ENCODE measurements around the gene MKLN1. TPM values are rescaled to one million over a fixed set of nuclear protein-coding genes. Genes with fewer than 3 reads are reported as not detected.

MKLN1 gene
- polyA plus RNA-seq = 10 to 100 TPM; 10.8 to 26.6 (median 17.5) TPM

DNA sequence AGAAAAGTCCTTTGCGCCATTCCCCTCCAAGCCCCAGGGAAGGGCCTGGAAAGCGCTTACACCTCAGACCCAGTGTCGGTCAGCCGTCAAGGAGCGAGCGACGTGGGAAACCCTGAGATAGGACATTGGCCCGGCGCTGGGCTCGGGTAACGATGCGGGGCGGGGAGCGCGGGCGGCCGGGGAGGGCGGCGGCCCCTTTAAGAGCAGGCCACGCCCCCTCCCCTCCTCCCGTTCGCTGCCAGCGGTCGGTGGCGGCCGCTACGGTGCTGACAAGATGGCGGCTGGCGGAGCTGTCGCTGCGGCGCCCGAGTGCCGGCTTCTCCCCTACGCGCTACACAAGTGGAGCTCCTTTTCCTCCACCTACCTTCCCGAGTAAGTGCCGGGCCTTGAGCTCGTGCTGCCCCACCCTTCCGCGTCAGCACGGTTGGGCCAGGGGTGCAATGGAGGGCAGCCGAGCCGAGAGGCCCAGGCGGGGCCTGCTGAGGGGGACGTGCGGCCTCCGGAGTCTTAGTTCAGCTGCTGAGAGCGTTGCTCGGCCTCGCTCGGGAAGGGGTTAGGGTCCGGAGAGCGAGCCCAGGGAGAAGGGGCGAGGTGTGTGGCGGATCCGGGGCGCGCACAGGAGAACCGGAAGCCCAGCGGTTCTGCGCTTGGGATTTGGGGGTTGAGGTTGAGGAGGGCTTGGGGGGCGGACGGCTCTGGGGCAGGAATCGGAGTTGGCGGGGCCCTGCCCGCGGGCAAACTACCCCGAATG is at the start of gene MKLN1:
MKLN1 (plus strand) TSS at position 251 of the 751 bp plus-strand sequence; CDS start at position 275, 24 bp downstream.
- Mint-ChIP-seq H3K36me3 (peaks cover 0 to 7% (median 0%) of the 10 kb centered on the region in 3 donors), H3K4me1 (peaks cover 43 to 54% of the 10 kb centered on the region in 2 donors), H3K27me3 (ENCODE audit: low read depth in 3 of 3) (peaks cover 6 to 12% (median 6%) of the 10 kb centered on the region in 3 donors)

GRCh38 chr7:131279044-131279443 is 48.6 kb upstream of the MKLN1 start:
- H3K36me3 Mint-ChIP-seq = peaks cover 0 to 4% (median 0%) of the 10 kb centered on the region in 3 donors
- peaks cover 0 to 2% (median 0%) of the 10 kb centered on the region in 3 donors for H3K27me3 Mint-ChIP-seq (ENCODE audit: low read depth in 3 of 3)

More for the DNA sequence above, at the start of gene MKLN1:
- no peaks in the 10 kb centered on the region for H3K9me3 Mint-ChIP-seq
- peak; percentile 84 to 86 (median 86) for DNase-seq
- peak within 1 kb of the TSS; percentile 92 to 99 (median 98) for H3K27ac Mint-ChIP-seq
- peak within 1 kb of the TSS; percentile 95 to 99 (median 97) for H3K4me3 Mint-ChIP-seq

GRCh38 chr7:131281266-131282048 is 46.2 kb upstream of the MKLN1 start:
- H3K36me3 Mint-ChIP-seq = peaks cover 0 to 4% (median 0%) of the 10 kb centered on the region in 3 donors
- H3K27me3 Mint-ChIP-seq (ENCODE audit: low read depth in 3 of 3) = peaks cover 0 to 2% (median 0%) of the 10 kb centered on the region in 3 donors
- no peaks in the 10 kb centered on the region for H3K4me1 Mint-ChIP-seq
- H3K27ac Mint-ChIP-seq = no peak overlapping the region
- H3K9me3 Mint-ChIP-seq = peaks cover 0 to 1% (median 0%) of the 10 kb centered on the region in 6 donors
- DNase-seq = no peak
- no peak overlapping the region for H3K4me3 Mint-ChIP-seq

More at GRCh38 chr7:131279044-131279443, 48.6 kb upstream of the MKLN1 start:
- Mint-ChIP-seq H3K4me1 (no peaks in the 10 kb centered on the region), H3K27ac (no peak overlapping the region), H3K9me3 (peaks cover 0 to 1% (median 0%) of the 10 kb centered on the region in 6 donors), H3K4me3 (no peak overlapping the region)
- DNase-seq = no peak

DNA sequence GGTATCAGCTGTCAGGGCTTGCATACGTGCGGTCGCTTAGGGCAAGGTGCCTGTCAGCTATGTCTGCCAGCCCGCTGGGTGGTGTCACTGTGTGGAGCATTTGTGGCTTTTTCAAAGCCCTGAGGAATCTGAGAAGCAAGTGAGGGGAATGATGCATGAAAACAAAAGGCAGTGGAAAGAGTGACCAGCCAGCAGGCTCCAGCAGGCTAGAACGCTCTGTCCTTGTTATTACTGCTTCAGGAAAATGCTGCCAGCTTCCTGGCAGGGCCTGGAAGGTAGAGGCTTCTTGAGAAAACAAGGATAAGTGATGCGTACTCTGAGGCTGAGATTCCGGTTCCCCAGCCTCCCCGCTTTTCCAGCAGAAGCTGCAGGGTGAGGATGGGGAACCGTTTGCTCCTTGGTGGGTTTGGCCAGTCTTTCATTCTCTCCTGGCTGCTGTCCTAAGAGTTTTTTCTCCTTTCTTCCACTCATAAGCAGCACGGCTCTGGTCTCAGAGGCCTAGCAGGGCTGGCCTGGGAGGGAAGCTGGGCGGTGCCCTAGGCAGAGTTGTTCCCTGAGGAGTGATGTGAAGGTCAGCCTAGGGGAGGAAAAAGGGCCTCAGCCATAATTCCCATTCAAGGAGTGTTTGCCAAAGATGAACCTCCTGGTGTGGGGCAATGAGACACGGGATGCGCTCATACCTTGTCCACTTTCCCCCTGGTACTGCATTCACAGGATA is 42.8 kb upstream of the MKLN1 start:
- Mint-ChIP-seq H3K9me3 (peaks cover 0 to under 1% (median 0%) of the 10 kb centered on the region in 6 donors), H3K36me3 (peaks cover 0 to 4% (median 0%) of the 10 kb centered on the region in 3 donors), H3K4me3 (no peak overlapping the region), H3K27ac (no peak overlapping the region), H3K27me3 (ENCODE audit: low read depth in 3 of 3) (peaks cover 0 to 2% (median 0%) of the 10 kb centered on the region in 3 donors), H3K4me1 (no peaks in the 10 kb centered on the region)
- DNase-seq = no peak

GRCh38 chr7:131285556-131285955 is 42.1 kb upstream of the MKLN1 start:
- Mint-ChIP-seq H3K27ac (no peak overlapping the region), H3K4me3 (no peak overlapping the region), H3K9me3 (no peaks in the 10 kb centered on the region), H3K27me3 (ENCODE audit: low read depth in 3 of 3) (peaks cover 0 to 2% (median 0%) of the 10 kb centered on the region in 3 donors), H3K4me1 (no peaks in the 10 kb centered on the region), H3K36me3 (peaks cover 0 to 4% (median 0%) of the 10 kb centered on the region in 3 donors)
- no peak for DNase-seq

DNA sequence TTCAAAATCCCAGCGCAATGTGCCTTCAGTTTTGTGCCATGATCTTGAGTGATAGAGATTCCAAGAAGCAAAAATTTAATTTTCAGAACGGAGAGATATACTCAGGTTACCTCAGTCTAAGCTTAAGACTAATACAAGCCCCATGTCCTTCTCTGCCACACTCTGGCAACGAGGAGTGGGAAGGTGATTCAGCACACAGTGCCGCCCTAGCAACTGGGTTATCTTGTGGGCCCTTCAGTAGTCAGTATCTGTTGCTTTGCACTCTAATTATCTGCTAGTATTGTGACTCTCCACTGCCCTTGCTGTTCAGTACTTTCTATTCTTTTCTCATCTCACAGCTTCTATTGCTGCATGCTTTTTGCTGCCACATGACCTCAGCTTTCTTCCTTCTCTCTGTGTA is 39.2 kb upstream of the MKLN1 start:
- H3K9me3 Mint-ChIP-seq = no peaks in the 10 kb centered on the region
- peaks cover 2 to 3% (median 2%) of the 10 kb centered on the region in 3 donors for H3K27me3 Mint-ChIP-seq (ENCODE audit: low read depth in 3 of 3)
- no peak overlapping the region for H3K4me3 Mint-ChIP-seq
- peak overlapping the region in 1 of 6 donors; percentile 22 for H3K27ac Mint-ChIP-seq
- no peak for DNase-seq
- no peaks in the 10 kb centered on the region for H3K4me1 Mint-ChIP-seq
- no peaks in the 10 kb centered on the region for H3K36me3 Mint-ChIP-seq

GRCh38 chr7:131289051-131289450 is 38.6 kb upstream of the MKLN1 start:
- no peak for DNase-seq
- no peaks in the 10 kb centered on the region for H3K36me3 Mint-ChIP-seq
- H3K27ac Mint-ChIP-seq = no peak overlapping the region
- peaks cover 2 to 3% (median 2%) of the 10 kb centered on the region in 3 donors for H3K27me3 Mint-ChIP-seq (ENCODE audit: low read depth in 3 of 3)
- H3K9me3 Mint-ChIP-seq = no peaks in the 10 kb centered on the region
- no peaks in the 10 kb centered on the region for H3K4me1 Mint-ChIP-seq
- no peak overlapping the region for H3K4me3 Mint-ChIP-seq

- H3K9me3 Mint-ChIP-seq = no peaks in the 10 kb centered on the region
- H3K27me3 Mint-ChIP-seq (ENCODE audit: low read depth in 3 of 3) = peaks cover 0 to 4% (median 3%) of the 10 kb centered on the region in 3 donors
- H3K4me1 Mint-ChIP-seq = no peaks in the 10 kb centered on the region
- H3K36me3 Mint-ChIP-seq = no peaks in the 10 kb centered on the region
- no peak overlapping the region for H3K4me3 Mint-ChIP-seq
- DNase-seq = no peak
- H3K27ac Mint-ChIP-seq = no peak overlapping the region
These were observed 35.4 kb upstream of the MKLN1 start for GRCh38 chr7:131292141-131292905.

GRCh38 chr7:131293018-131293417 is 34.7 kb upstream of the MKLN1 start:
- Mint-ChIP-seq H3K4me1 (no peaks in the 10 kb centered on the region), H3K27ac (no peak overlapping the region), H3K4me3 (no peak overlapping the region), H3K27me3 (ENCODE audit: low read depth in 3 of 3) (peaks cover 0 to 4% (median 3%) of the 10 kb centered on the region in 3 donors), H3K9me3 (no peaks in the 10 kb centered on the region), H3K36me3 (no peaks in the 10 kb centered on the region)
- no peak for DNase-seq

DNA sequence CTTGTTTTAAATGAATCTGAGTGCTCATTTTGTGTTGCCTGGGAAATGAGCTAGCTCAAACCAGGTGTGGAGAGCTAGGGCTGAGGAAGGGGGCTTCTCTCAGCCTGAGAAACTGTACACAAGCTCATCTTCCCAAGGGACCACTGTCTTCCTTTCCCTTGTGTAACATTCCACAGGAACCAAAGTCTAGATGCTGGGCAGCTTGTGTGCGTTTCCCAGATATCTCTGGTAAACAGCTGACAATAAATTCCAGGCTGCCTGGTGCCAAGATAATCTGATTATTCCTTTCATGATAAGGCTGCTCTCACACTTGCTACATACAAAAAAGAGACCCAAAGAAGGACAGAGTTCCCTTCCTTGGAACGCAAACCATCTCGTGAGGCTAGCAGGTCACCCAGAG is 33.1 kb upstream of the MKLN1 start:
- no peaks in the 10 kb centered on the region for H3K9me3 Mint-ChIP-seq
- no peak for DNase-seq
- H3K4me1 Mint-ChIP-seq = no peaks in the 10 kb centered on the region
- H3K4me3 Mint-ChIP-seq = no peak overlapping the region
- peaks cover 0 to 4% (median 3%) of the 10 kb centered on the region in 3 donors for H3K27me3 Mint-ChIP-seq (ENCODE audit: low read depth in 3 of 3)
- H3K36me3 Mint-ChIP-seq = no peaks in the 10 kb centered on the region
- H3K27ac Mint-ChIP-seq = no peak overlapping the region

- no peaks in the 10 kb centered on the region for H3K9me3 Mint-ChIP-seq
- peaks cover 1 to 2% (median 2%) of the 10 kb centered on the region in 3 donors for H3K27me3 Mint-ChIP-seq (ENCODE audit: low read depth in 3 of 3)
- H3K4me3 Mint-ChIP-seq = no peak overlapping the region
- no peak overlapping the region for H3K27ac Mint-ChIP-seq
- H3K36me3 Mint-ChIP-seq = no peaks in the 10 kb centered on the region
- no peak for DNase-seq
- H3K4me1 Mint-ChIP-seq = no peaks in the 10 kb centered on the region
These were observed 29.1 kb upstream of the MKLN1 start for GRCh38 chr7:131298608-131298992.

- Mint-ChIP-seq H3K4me3 (no peak overlapping the region), H3K27ac (no peak overlapping the region), H3K4me1 (no peaks in the 10 kb centered on the region), H3K36me3 (no peaks in the 10 kb centered on the region), H3K27me3 (ENCODE audit: low read depth in 3 of 3) (peaks cover 1 to 2% (median 2%) of the 10 kb centered on the region in 3 donors), H3K9me3 (no peaks in the 10 kb centered on the region)
- no peak for DNase-seq
These were observed 28.6 kb upstream of the MKLN1 start for GRCh38 chr7:131299074-131299473.

DNA sequence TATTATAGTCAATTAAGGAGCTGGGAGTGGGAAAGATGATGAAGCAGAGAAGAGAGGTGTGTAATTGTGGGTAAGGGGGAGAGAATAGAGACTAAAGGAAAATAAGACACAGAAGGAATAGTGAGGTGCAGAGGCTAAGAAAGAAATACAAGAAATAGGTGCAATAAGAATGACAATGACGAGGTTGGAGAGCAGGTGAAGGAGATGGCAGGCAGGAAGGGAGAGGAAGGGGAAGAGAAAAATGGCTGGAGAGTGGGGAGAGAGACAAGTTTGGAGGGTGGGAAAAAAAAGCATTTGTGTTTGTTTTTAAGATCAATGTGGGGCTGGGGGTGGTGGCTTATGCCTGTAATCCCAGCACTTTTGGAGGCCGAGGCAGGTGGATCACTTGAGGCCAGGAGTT is 27.6 kb upstream of the MKLN1 start:
- H3K4me1 Mint-ChIP-seq = no peaks in the 10 kb centered on the region
- H3K27ac Mint-ChIP-seq = peak overlapping the region in 1 of 6 donors; percentile 13
- H3K27me3 Mint-ChIP-seq (ENCODE audit: low read depth in 3 of 3) = peaks cover 1 to 2% (median 2%) of the 10 kb centered on the region in 3 donors
- H3K9me3 Mint-ChIP-seq = no peaks in the 10 kb centered on the region
- no peak for DNase-seq
- no peaks in the 10 kb centered on the region for H3K36me3 Mint-ChIP-seq
- no peak overlapping the region for H3K4me3 Mint-ChIP-seq

Data from immature natural killer cell (primary cell).